ENCODE results near the gene ABCA1. TPM values are rescaled to one million over a fixed set of nuclear protein-coding genes. Genes with fewer than 3 reads are reported as not detected.
A peak's percentile ranks its signal among the peaks of the same experiment; 100 is the strongest.

ABCA1 gene
- total and polyA plus RNA-seq, 2 of the 13 experiments (the other 11 are each of a cell fraction or from before 2014, with no cell fraction given), result 26.8 to 63.8 TPM

DNA sequence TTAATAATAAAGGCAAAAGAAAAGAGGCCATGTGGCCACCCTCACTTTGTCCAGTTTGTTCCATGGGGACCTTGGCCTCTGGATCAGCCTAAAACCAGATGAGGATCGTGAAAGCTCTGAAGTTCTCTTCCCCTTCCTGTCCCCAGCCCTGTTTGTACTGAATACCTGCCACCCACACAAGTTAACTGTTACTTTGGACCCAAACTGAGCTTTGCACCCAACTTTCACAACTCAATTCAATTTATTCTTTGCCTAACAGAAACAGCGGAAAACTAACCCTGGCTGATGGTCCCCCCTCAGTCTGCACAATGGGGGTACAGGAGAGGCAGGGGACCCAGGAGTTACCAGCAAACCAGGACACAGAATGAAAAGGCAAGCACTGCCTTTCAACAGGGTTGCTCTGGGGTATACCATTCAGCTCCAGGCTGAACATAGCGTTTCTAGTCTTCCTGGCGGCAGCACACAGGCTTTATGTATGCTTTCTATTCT, 28.2 kb downstream of the ABCA1 start (continued):
- TF ChIP-seq, protein P1, sequence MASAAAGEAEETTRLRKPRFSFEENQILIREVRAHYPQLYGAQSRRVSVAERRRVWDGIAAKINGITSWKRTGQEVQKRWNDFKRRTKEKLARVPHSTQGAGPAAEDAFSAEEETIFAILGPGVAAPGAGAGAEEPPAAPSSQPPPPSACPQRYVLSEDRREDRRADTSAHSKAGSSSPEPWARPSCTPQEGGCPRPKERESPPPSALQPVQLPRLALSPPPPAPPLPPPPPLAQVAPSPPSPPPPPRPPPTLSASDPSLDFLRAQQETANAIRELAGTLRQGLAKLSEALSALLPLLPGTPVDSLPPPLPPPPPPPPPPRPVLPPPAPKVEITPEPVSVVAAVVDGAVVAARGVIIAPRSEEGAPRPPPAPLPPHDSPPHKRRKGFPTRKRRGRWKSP (CRISPR knock-in tag; IDR thresholded peaks at IDR 0.05), result peak; percentile 47; the same call in 1 of the 2 replicates
- TF ChIP-seq FOSL2 (CRISPR knock-in tag; IDR thresholded peaks at IDR 0.05), result peak; percentile 56; the same call in 1 of the 2 replicates
- TF ChIP-seq, protein P2, sequence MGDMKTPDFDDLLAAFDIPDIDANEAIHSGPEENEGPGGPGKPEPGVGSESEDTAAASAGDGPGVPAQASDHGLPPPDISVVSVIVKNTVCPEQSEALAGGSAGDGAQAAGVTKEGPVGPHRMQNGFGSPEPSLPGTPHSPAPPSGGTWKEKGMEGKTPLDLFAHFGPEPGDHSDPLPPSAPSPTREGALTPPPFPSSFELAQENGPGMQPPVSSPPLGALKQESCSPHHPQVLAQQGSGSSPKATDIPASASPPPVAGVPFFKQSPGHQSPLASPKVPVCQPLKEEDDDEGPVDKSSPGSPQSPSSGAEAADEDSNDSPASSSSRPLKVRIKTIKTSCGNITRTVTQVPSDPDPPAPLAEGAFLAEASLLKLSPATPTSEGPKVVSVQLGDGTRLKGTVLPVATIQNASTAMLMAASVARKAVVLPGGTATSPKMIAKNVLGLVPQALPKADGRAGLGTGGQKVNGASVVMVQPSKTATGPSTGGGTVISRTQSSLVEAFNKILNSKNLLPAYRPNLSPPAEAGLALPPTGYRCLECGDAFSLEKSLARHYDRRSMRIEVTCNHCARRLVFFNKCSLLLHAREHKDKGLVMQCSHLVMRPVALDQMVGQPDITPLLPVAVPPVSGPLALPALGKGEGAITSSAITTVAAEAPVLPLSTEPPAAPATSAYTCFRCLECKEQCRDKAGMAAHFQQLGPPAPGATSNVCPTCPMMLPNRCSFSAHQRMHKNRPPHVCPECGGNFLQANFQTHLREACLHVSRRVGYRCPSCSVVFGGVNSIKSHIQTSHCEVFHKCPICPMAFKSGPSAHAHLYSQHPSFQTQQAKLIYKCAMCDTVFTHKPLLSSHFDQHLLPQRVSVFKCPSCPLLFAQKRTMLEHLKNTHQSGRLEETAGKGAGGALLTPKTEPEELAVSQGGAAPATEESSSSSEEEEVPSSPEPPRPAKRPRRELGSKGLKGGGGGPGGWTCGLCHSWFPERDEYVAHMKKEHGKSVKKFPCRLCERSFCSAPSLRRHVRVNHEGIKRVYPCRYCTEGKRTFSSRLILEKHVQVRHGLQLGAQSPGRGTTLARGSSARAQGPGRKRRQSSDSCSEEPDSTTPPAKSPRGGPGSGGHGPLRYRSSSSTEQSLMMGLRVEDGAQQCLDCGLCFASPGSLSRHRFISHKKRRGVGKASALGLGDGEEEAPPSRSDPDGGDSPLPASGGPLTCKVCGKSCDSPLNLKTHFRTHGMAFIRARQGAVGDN (CRISPR knock-in tag; IDR thresholded peaks at IDR 0.05), result peak; percentile 54
- 0 out of 2 replicates have a peak, but pooled peaks have one; percentile 9 for TF ChIP-seq ZNF121 (CRISPR knock-in tag; IDR thresholded peaks at IDR 0.05)
- TF ChIP-seq ZNF317 (CRISPR knock-in tag; IDR thresholded peaks at IDR 0.05), result peak; percentile 80
- peak; percentile 24; the same call in 1 of the 2 replicates for TF ChIP-seq KMT2B (CRISPR knock-in tag; IDR thresholded peaks at IDR 0.05)
- peak; percentile 58; the same call in 1 of the 2 replicates for TF ChIP-seq ZNF792 (CRISPR knock-in tag; IDR thresholded peaks at IDR 0.05)
- TF ChIP-seq ZFX (CRISPR knock-in tag; IDR thresholded peaks at IDR 0.05; ENCODE audit: low read depth), result peak; percentile 38; the same call in 1 of the 2 replicates
- 0 out of 2 replicates have a peak, but pooled peaks have one; percentile 11 for TF ChIP-seq ZNF607 (CRISPR knock-in tag; IDR thresholded peaks at IDR 0.05; ENCODE audit: borderline replicate concordance)
- TF ChIP-seq, protein P3, sequence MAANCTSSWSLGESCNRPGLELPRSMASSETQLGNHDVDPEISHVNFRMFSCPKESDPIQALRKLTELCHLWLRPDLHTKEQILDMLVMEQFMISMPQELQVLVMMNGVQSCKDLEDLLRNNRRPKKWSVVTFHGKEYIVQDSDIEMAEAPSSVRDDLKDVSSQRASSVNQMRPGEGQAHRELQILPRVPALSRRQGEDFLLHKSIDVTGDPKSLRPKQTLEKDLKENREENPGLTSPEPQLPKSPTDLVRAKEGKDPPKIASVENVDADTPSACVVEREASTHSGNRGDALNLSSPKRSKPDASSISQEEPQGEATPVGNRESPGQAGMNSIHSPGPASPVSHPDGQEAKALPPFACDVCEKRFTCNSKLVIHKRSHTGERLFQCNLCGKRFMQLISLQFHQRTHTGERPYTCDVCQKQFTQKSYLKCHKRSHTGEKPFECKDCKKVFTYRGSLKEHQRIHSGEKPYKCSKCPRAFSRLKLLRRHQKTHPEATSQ (CRISPR knock-in tag; IDR thresholded peaks at IDR 0.05; ENCODE audit: borderline replicate concordance), result no peak
- TF ChIP-seq, protein P4, sequence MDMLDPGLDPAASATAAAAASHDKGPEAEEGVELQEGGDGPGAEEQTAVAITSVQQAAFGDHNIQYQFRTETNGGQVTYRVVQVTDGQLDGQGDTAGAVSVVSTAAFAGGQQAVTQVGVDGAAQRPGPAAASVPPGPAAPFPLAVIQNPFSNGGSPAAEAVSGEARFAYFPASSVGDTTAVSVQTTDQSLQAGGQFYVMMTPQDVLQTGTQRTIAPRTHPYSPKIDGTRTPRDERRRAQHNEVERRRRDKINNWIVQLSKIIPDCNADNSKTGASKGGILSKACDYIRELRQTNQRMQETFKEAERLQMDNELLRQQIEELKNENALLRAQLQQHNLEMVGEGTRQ (IDR thresholded peaks at IDR 0.05; ENCODE audit: low read depth, low read length), result no peak
- TF ChIP-seq, protein P4 (CRISPR knock-in tag; IDR thresholded peaks at IDR 0.05; ENCODE audit: borderline replicate concordance), result no peak
- TF ChIP-seq ZKSCAN8 (CRISPR knock-in tag; IDR thresholded peaks at IDR 0.05; ENCODE audit: borderline replicate concordance), result peak; percentile 90
- TF ChIP-seq, protein P5, sequence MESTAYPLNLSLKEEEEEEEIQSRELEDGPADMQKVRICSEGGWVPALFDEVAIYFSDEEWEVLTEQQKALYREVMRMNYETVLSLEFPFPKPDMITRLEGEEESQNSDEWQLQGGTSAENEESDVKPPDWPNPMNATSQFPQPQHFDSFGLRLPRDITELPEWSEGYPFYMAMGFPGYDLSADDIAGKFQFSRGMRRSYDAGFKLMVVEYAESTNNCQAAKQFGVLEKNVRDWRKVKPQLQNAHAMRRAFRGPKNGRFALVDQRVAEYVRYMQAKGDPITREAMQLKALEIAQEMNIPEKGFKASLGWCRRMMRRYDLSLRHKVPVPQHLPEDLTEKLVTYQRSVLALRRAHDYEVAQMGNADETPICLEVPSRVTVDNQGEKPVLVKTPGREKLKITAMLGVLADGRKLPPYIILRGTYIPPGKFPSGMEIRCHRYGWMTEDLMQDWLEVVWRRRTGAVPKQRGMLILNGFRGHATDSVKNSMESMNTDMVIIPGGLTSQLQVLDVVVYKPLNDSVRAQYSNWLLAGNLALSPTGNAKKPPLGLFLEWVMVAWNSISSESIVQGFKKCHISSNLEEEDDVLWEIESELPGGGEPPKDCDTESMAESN (CRISPR knock-in tag; conservative IDR thresholded peaks at IDR 0.05), result peak; percentile 71
